Measurements from ENCODE around the gene STAG3. TPM values are rescaled to one million over a fixed set of nuclear protein-coding genes. Genes with fewer than 3 reads are reported as not detected.

Gene STAG3
- total and polyA plus RNA-seq, 2 experiments from 2014 or later, result 1.0 to 4.8 TPM

Small RNA genes lying within 50 kb of the gene (microRNA-seq; reads per million reads assigned to microRNA genes)
- not detected for gene MIR4658

Other genes with a start within 250 kb of the STAG3 start
- not detected in 2 replicates for gene GJC3, start 248.3 kb upstream of the STAG3 start, total RNA-seq
- gene GJC3, start 248.3 kb upstream of the STAG3 start, polyA plus RNA-seq, result not detected in 2 replicates
- gene AZGP1, start 201.9 kb upstream of the STAG3 start, total RNA-seq, result 46.1 and 52.6 TPM in 2 replicates
- 44.3 and 73.6 TPM in 2 replicates for gene AZGP1, start 201.9 kb upstream of the STAG3 start, polyA plus RNA-seq
- gene ZKSCAN1, start 162.3 kb upstream of the STAG3 start, total RNA-seq, result 41.1 and 44.0 TPM in 2 replicates
- 27.0 and 29.2 TPM in 2 replicates for gene ZKSCAN1, start 162.3 kb upstream of the STAG3 start, polyA plus RNA-seq
- gene ZSCAN21, start 128.1 kb upstream of the STAG3 start, total RNA-seq, result 9.6 and 10.9 TPM in 2 replicates
- gene ZSCAN21, start 128.1 kb upstream of the STAG3 start, polyA plus RNA-seq, result 11.7 and 12.8 TPM in 2 replicates
- 30.1 and 35.6 TPM in 2 replicates for gene ZNF3, start 96.2 kb upstream of the STAG3 start, total RNA-seq
- gene ZNF3, start 96.2 kb upstream of the STAG3 start, polyA plus RNA-seq, result 20.7 and 28.3 TPM in 2 replicates
- 41.9 and 53.7 TPM in 2 replicates for gene COPS6, start 88.9 kb upstream of the STAG3 start, total RNA-seq
- 161 and 163 TPM in 2 replicates for gene COPS6, start 88.9 kb upstream of the STAG3 start, polyA plus RNA-seq
- gene MCM7, start 76.5 kb upstream of the STAG3 start, total RNA-seq, result 39.0 and 42.1 TPM in 2 replicates
- gene MCM7, start 76.5 kb upstream of the STAG3 start, polyA plus RNA-seq, result 49.3 and 57.5 TPM in 2 replicates
- gene AP4M1, start 76.3 kb upstream of the STAG3 start, total RNA-seq, result 13.0 and 22.8 TPM in 2 replicates
- 17.4 and 22.0 TPM in 2 replicates for gene AP4M1, start 76.3 kb upstream of the STAG3 start, polyA plus RNA-seq
- gene TAF6, start 58.6 kb upstream of the STAG3 start, total RNA-seq, result 13.3 and 29.2 TPM in 2 replicates
- gene TAF6, start 58.6 kb upstream of the STAG3 start, polyA plus RNA-seq, result 44.2 and 44.3 TPM in 2 replicates
- 19.5 and 28.1 TPM in 2 replicates for gene CNPY4, start 58.3 kb upstream of the STAG3 start, total RNA-seq
- 21.3 and 27.4 TPM in 2 replicates for gene CNPY4, start 58.3 kb upstream of the STAG3 start, polyA plus RNA-seq
- gene MBLAC1, start 51.0 kb upstream of the STAG3 start, total RNA-seq, result 2.7 and 3.2 TPM in 2 replicates
- 3.7 and 4.5 TPM in 2 replicates for gene MBLAC1, start 51.0 kb upstream of the STAG3 start, polyA plus RNA-seq
- gene LAMTOR4, start 29.0 kb upstream of the STAG3 start, total RNA-seq, result 80.1 and 90.5 TPM in 2 replicates
- 198 and 228 TPM in 2 replicates for gene LAMTOR4, start 29.0 kb upstream of the STAG3 start, polyA plus RNA-seq
- gene TRAPPC14, start 19.2 kb upstream of the STAG3 start, total RNA-seq, result 7.7 and 14.7 TPM in 2 replicates
- 18.5 and 22.3 TPM in 2 replicates for gene TRAPPC14, start 19.2 kb upstream of the STAG3 start, polyA plus RNA-seq
- gene GAL3ST4, start 9.3 kb upstream of the STAG3 start, total RNA-seq, result 0.73 and 2.6 TPM in 2 replicates
- gene GAL3ST4, start 9.3 kb upstream of the STAG3 start, polyA plus RNA-seq, result 3.3 and 4.3 TPM in 2 replicates
- gene GPC2, start 537 bp upstream of the STAG3 start, total RNA-seq, result 2.0 and 5.3 TPM in 2 replicates
- 3.2 and 4.1 TPM in 2 replicates for gene GPC2, start 537 bp upstream of the STAG3 start, polyA plus RNA-seq
- gene PVRIG, start 42.0 kb downstream of the STAG3 start, total RNA-seq, result not detected in 2 replicates
- 1.4 TPM in 2 replicates for gene PVRIG, start 42.0 kb downstream of the STAG3 start, polyA plus RNA-seq
- not detected in 2 replicates for gene SPDYE3, start 129.8 kb downstream of the STAG3 start, total RNA-seq
- 3.3 and 3.4 TPM in 2 replicates for gene SPDYE3, start 129.8 kb downstream of the STAG3 start, polyA plus RNA-seq
- 17.8 and 33.2 TPM in 2 replicates for gene PILRB, start 180.2 kb downstream of the STAG3 start, total RNA-seq
- 37.4 and 63.4 TPM in 2 replicates for gene PILRB, start 180.2 kb downstream of the STAG3 start, polyA plus RNA-seq
- gene PILRA, start 195.6 kb downstream of the STAG3 start, total RNA-seq, result 0.24 and 2.2 TPM in 2 replicates
- 1.1 and 3.0 TPM in 2 replicates for gene PILRA, start 195.6 kb downstream of the STAG3 start, polyA plus RNA-seq